NCI-H128 (cell line): ENCODE measurements around the gene CSPG5.

Experiments used
- DNase-seq: peaks from one replicate; lab custom pipeline; 2025; ENCODE audit not compliant: unreplicated experiment; lab: John Stamatoyannopoulos, UW

Gene CSPG5, protein sequence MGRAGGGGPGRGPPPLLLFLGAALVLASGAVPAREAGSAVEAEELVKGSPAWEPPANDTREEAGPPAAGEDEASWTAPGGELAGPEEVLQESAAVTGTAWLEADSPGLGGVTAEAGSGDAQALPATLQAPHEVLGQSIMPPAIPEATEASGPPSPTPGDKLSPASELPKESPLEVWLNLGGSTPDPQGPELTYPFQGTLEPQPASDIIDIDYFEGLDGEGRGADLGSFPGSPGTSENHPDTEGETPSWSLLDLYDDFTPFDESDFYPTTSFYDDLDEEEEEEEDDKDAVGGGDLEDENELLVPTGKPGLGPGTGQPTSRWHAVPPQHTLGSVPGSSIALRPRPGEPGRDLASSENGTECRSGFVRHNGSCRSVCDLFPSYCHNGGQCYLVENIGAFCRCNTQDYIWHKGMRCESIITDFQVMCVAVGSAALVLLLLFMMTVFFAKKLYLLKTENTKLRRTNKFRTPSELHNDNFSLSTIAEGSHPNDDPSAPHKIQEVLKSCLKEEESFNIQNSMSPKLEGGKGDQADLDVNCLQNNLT

DNA sequence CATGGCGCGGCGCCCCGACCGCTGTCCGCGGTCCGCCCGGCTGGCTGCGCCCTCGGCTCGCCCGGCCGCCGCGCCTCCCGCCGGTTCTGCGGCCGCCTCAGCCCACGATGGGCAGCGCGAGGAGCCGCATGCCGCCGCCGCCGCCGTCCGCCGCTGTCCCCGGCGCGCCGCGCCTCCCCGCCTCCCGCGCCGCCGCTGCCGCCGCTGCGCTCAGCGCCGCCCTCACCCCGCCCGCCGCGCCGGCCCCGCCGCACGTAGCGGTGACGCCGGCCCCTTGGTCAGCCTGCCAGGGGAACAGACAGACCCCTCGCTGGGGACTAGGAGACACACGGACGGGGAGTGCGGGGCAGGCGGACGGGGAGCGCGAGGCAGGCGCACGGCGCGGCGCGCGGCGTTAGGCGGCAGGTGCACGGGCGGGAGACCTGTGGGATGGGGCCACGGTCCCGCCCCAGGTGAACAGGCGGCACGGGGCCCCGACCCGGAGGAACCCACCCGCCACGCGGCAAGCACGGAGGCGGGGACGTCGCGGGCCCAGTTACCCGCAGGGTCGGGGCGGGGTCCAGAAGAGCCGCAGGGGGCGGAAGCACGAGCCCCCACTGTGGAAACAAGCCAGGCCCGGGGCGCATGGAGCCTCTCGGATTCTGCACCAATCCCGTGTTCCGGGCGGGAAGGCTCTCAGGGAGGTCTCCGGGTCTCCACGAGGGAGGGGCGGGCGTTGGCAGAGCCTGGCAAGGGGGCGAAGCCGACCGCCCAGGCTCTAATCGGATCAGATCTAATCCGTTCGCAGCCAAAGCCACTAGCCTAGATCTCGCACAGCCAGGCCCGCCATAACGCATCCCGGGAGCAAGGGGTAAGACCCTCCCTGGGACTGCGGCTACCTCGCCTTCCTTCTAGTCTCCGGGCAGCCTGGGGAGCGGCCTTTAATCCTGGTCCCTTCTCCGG, at the start of gene CSPG5:
CSPG5 (minus strand) TSS at position 175 of the 942 bp plus-strand sequence; CDS start at position 3, 172 bp downstream.
- no peak for DNase-seq

DNA sequence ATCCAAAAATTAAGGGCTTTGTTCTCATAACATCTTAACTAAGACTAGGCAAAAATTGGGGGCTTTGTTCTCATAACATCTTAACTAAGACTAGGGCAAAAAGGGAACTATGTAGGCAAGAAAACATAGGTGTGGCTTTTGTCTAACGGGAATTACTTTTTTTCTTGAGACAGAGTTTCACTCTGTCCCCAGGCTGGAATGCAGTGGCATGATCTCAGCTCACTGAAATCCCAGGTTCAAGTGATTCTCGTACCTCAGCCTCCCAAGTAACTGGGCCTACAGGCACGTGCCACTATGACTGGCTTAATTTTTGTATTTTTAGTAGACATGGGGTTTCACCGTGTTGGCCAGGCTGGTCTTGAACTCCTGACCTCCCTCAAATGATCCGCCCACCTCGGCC, 49.8 kb upstream of the CSPG5 start:
- DNase-seq, result no peak

DNA sequence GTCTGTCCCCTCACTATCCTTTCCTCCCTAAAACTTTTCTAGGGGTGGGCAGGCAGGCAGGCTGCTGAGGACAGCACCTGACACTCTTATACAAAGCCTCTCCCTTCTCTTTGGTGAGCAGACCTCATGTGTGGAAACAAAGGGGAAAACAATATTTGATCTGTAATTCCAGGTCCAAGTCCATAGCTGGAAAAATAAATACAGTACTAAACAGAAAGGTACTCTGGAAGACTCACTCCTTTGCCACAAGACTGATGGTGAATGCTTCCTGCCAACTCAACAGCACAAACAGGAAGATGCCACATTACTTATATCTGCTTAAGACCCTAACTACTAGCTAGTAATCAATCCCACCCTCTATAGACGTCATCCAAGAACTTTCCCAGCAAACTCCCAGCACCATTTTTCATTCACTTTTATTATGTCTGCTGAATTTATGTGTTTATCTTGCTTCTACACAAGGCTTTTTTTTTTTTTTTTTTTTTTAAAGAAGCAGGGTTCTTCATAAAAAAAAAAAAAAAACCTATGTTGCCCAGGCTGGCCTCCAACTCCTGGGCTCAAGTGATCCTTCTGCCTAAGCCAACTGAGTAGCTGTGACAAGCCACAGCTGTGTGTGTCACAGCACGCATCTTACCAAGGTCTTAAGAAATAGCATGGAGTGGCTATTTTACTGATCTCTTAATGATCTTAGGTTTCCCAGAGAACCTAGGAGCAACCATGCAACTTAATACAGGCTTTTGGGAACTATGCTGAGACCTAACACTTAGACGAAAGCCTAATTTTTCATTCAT, 44.2 kb upstream of the CSPG5 start:
- no peak for DNase-seq

DNA sequence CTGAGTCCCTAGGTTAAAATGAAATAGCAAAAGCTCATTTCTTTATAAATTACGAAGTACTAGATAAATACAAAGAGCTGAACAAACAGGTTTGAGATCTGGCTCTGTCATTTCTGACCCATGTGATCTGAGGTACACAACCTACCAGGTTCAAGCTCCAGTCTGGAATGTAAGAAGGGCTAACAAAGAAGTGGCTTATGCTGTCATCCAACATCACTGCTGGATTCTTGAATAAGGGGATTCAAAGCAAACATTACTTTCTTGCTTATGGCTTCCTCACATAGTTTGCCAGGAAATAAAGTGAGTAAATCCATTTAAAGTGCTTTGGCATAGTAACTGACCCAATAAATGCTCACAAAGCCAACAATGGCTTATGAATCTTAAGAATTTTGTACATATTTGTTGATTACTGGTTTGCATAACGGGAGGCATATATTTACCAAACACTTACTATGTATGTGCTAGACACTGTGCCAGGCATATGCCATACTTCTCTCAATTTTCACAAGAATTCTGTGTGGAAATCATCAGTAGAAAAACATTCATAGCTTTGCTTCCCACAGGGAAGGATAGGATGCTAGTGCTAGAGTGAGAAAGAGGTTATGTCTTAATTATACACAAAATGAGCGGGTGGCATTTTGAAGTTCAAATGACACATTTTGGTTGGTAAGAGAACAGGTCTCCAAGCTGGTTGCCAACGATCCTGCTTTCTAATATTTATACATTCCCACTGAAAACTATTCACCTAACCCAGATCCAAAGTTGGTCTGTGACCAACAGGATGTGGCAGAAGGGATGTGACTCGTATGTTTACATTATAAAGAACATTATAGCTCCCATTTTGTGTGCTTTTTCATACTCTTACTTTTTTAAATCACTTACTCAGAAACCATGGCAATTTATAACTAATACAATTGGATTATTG, 38.7 kb upstream of the CSPG5 start:
- no peak for DNase-seq

DNA sequence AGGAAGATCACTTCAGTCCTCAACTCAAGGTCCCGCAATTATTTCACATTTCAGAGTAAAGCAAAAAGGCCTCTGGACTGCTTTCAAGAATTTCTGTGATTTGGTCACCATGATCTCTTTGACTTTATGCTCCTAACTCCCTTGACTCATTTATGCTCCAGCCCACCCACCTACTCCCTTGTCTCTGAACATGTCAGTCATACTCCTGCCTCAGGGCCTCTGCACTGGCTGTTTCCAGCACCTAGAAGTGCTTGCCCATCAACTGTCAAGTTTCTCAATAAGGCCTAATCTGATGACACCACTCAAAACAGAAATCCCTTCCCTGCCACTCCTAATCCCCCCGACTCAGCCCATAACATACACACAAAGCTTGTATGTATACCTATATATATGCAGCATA, 36.1 kb upstream of the CSPG5 start:
- DNase-seq, result no peak

DNA sequence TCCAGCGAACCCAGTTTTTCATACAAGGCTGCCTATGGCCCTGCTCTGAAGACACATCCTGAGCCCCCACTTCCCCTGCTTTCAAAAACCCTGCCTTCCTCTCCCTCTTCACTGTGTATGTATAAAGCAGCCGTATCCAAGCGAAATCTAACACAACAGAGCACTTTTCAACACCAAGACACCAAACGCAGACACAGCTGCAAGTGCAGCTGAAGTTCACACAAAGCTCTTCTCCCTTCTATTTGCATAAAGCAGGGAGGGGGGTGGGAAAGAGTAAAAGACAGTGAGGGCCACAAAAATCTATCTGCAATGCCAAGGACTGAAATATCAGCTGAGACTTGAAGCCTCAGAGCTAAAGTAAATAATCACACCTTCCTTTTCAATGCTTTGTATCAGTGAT, 35.1 kb upstream of the CSPG5 start:
- no peak for DNase-seq

DNA sequence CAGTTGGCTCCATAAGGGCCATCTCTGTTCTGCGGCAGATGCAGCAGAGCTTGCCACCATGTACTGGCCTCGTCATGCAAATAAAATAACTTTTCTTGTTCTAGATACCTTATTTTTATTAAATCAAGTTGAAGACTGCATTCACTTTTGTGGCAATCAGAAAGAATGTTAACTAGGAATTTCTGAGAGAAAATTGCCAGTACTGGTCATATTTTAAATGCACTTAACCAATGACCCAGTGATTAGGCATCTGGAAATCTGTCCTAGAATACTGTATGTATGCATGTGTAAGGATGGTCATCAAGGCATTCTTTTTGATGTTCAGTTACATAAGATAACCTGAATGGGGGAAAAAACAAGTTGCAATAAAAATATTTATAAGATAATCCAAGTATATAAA, 34.2 kb upstream of the CSPG5 start:
- DNase-seq, result no peak

DNA sequence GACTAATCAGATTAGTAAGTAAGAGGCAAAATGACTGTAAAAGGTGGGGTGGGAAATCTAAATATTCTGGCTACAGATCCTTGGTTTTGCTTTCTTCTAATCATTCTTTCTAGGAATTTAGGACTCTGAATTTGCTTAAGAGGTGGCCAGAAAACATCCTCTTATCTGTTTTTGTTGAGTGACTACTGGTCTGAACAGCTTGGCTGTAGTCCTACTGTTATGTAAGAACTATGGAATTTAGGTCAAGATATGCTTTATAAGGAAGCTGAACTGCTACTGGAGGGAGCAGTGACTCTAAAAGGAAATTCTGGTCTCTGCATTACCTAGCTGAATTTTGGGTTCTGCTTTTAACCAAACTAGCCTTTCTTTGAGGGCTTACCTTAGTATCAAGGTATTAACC, 33.5 kb upstream of the CSPG5 start:
- DNase-seq, result no peak

DNA sequence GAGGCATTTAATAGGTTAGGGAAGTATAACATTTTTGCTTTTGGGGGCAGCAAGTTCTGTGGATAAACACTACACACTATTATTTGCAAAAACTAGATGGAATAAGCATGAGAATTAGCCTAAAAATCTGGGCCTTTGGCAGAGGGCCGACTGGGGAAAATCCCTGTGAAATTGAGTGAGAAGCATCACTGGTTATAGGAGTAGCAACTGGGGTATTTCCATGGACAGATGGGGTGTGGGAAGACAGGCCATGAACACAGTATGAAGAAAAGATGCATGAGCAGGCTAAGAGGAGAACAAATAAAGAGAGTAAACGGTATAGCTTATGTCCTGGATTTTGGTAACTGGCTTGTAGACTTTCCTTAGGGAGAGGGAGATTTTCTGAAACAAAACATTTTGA, 32.9 kb upstream of the CSPG5 start:
- DNase-seq, result no peak

DNA sequence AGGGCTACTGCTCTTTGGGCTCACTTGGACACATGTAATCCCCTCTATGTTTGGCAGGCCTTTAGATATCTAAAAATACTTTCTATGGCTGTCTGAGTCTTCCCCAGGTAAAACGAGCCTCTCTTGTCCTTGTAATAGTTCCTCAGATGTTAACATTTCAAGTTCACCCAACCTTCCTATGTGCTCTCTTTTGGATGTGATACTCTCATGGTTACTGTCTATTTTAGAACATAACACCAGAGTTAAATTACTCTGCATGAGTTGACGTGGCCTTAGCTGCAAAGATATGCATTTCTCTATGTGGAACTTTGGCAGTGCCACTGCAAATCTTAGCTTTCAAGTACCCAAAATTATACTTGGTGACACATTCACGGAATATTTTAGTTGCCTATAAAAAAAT, 31.9 kb upstream of the CSPG5 start:
- DNase-seq, result no peak

DNA sequence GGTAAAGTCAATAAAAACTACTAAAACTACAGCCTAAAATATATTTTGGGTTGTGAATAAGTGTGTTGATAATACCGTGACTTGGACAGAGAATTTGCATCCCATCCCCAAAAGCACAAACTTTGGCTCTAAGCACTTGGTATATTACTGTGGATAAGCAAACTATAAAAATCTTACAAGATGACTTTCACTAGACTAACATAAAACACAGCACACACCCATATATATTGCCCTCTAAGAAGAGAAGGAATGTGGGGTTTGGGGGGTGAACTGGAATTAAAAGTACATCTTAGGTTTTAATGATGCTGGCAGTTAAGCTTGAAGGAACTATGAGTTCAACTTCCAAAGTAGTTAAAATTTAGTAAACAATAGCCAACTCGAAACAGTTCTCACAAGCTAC, 28.7 kb upstream of the CSPG5 start:
- no peak for DNase-seq

DNA sequence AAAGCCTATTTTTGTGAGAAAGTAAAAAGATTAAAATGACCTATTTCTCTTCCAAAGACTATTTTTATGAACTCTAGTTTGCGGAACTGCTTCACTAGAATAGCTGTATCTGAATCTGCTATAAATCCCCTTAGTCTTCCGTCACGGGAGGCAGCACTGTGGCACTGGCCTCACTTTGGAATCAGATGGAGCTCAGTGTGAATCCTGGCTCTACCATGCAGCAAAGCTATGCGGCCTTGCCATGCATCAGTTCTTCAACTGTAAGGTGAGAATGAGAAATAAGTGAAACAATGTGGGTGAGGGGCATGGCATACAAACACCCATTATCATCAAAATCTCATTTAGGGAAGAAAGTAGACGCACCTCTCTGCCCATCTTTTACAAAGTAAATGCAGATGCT, 27.5 kb upstream of the CSPG5 start:
- DNase-seq, result no peak

DNA sequence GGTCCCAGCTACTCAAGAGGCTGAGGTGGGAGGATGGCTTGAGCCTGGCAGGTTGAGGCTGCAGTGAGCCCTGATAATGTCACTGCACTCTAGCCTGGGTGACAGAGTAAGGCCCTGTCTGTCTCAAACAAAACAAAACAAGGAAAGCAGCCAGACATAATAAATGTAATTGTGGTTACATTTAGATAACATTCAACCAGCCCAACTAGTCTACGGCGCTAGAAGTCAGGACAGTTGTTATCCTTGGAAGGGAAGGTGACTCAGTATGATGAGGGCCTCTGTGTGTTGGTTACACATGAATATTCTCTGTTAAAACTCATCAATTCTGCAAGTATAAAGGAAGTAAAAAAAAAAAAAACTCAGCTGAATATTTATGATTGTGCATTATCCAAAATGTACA, 27.0 kb upstream of the CSPG5 start:
- DNase-seq, result no peak

DNA sequence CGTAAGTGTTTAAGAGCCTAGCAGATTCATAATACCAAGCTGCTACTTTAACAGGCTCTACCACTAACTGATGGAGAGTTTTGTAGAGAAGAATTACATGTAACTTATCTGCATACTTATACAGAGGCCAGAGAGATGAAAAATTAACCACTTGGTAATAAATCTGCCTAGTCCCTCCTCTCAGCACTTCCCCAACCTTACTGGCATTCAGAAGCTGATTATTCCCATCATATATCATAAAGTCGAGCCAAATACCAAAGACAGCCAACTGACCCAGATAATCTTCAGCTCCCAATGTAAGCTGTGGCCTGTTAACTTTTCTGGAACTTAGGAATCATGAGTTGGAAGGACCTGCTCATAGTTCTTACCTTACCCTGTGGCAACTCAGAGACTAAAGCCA, 25.5 kb upstream of the CSPG5 start:
- no peak for DNase-seq

DNA sequence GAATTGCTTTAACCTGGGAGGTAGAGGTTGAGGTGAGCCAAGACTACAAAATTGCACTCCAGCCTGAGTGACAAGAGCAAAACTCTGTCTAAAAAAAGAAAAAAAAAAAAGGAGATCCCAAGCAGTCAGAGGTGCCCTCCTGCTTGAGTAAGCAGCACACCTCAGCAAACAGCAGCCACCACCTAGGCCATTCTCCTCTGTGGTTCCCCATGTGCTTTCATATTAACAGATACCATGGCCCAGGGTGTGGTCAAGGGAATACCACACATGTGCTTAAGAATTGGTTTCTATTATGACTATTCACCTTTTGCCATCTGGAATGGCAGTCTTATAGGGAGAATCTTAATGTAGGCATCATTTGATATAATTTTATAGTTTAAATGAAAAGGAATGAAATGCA, 24.7 kb upstream of the CSPG5 start:
- DNase-seq, result no peak

DNA sequence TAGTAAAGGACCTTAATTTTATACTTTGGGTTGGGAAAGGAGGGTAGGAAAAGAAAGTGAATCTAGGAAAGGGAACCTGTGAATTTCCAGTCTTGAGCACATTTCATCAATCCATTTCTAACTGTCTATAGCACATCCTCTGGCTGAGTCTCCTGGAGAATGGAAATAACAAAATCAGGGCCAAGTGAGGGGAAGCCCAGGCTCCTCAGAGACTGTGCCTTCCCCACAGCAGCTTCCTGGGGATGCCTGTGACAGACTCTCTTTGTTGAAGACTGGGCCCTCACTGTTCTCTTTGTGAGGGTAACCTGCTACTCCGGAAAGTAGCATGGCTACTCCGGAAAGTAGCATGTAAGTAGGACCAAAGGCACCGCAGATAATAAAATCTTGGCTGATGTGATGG, 22.6 kb upstream of the CSPG5 start:
- no peak for DNase-seq

DNA sequence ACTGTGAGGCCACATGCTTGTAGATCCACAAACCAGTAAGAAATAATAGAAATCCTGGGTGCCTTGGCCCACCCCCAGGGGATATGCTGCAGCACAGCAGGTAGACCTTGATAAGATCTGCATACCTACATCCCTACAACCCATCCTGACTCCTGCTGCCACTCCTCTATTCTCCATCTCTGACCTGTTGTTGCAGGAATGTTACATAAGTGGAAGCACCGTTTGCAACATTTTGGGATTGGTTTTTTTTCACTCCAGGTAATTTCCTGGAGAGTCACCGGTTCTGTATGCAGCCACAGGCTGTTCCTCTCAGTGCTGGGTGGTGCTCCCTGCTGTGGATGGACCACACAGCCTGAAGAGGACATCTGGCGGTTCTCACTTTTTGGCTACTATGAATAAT, 16.1 kb upstream of the CSPG5 start:
- DNase-seq, result no peak

DNA sequence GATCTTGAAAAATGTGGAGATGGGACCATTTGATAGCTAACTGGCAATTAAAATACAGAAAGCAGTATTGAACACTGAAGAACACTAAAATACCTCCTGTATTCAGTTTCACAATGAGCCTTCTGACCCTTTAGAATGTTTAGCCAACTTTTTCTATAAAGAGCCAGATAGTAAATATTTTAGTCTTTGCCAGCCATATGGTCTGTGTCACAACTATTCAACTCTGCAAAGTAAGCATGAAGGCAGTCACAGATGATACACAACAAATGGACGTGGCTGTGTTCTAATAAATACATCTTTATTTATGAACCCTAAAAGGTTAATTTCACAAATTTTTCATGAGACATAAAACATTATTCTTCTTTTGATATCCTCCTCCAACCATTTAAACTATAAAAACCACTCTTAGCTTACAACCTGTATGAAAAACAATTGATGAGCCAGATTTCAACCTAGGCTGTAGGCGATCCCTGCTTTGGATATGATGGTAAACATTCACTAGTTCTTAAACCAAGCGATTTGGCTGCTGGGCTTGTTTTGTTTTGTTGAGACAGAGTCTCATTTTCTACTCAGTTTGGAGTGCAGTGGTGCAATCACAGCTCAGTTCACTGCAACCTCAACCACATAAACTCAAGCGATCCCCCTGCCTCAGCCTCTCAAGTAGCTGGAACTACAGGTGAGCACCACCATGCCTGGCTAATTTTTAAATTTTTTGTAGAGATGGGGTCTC, 13.6 kb upstream of the CSPG5 start:
- DNase-seq, result no peak

DNA sequence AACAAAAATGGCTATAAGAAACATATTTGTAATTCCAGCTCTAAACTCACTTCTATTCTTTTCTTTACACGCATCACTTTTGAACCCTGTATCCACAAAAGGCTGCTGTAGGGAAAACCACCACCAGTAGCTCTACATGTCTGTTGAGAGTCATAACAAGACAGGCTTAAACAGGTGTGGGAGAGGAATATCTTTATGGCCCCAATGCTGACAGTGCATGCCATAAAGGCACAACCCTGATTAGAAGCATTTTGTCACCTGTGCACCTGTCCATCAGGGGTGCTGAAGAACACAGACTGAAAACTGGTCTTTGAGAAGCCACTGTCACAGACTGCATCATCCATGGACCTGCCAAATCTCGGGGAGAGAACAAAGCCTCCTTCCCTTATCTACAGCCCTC, 11.6 kb upstream of the CSPG5 start:
- DNase-seq, result no peak
